Chondrocyte (in vitro differentiated cells): Measurements from ENCODE around the gene PLA2G4B. TPM values are rescaled to one million over a fixed set of nuclear protein-coding genes. Genes with fewer than 3 reads are reported as not detected.

ENCODE experiments used
- DNase-seq: peaks from one replicate; pipeline ENCODE4 v3.0.0; 2021; ENCODE audit warnings: mixed read lengths, low spot score
- H3K27ac Mint-ChIP-seq: one replicate; pipeline ENCODE4 v1.8.0; 2021; ENCODE audit warnings: mild to moderate bottlenecking, moderate library complexity, mixed read lengths; ENCODE audit not compliant: unreplicated experiment
- H3K27me3 Mint-ChIP-seq: 2 replicates; pipeline ENCODE4 v1.8.0; 2021; ENCODE audit warnings: low read depth, mixed read lengths
- H3K36me3 Mint-ChIP-seq: 2 replicates; pipeline ENCODE4 v1.8.0; 2021; ENCODE audit warnings: low read depth, mixed read lengths
- H3K4me1 Mint-ChIP-seq: 2 replicates; pipeline ENCODE4 v1.8.0; 2021; ENCODE audit warnings: low read depth, mild to moderate bottlenecking, mixed read lengths
- H3K4me3 Mint-ChIP-seq: one replicate; pipeline ENCODE4 v1.8.0; 2021; ENCODE audit warnings: mild to moderate bottlenecking, moderate library complexity, mixed read lengths; ENCODE audit not compliant: unreplicated experiment
- H3K9me3 Mint-ChIP-seq: 2 replicates; pipeline ENCODE4 v1.8.0; 2021; ENCODE audit warnings: low read depth, mixed read lengths
- CTCF ChIP-seq: fragments of 200-600 bp; sonication (generic); IDR thresholded peaks from 2 replicates; pipeline ENCODE4 v1.5.0; 2021; ENCODE audit warnings: antibody characterized with exemption, mild to moderate bottlenecking, moderate library complexity
- total RNA-seq: library from RNA; stranded (reverse); gene quantifications from 3 replicates; pipeline ENCODE4 v1.2.1, GENCODE V29; 2021

PLA2G4B gene
- total RNA-seq, 1 donor from 2014 or later: 3.4 TPM

GRCh38 chr15:41804916-41805666 lies 33.6 kb upstream of the PLA2G4B start:
- Mint-ChIP-seq H3K27me3 (no peaks in the 10 kb centered on the region), H3K4me1 (peaks cover 13% of the 10 kb centered on the region), H3K27ac (peak overlapping the region; percentile 52), H3K4me3 (no peak overlapping the region), H3K9me3 (no peaks in the 10 kb centered on the region), H3K36me3 (peaks cover 10% of the 10 kb centered on the region)
- TF ChIP-seq CTCF: no peak
- no peak for DNase-seq

GRCh38 chr15:41805711-41806110 lies 32.9 kb upstream of the PLA2G4B start:
- H3K27ac Mint-ChIP-seq: no peak overlapping the region
- H3K36me3 Mint-ChIP-seq: peaks cover 6% of the 10 kb centered on the region
- no peak for TF ChIP-seq CTCF
- peaks cover 13% of the 10 kb centered on the region for H3K4me1 Mint-ChIP-seq
- H3K4me3 Mint-ChIP-seq: no peak overlapping the region
- DNase-seq: no peak
- H3K27me3 Mint-ChIP-seq: no peaks in the 10 kb centered on the region
- H3K9me3 Mint-ChIP-seq: no peaks in the 10 kb centered on the region

DNA sequence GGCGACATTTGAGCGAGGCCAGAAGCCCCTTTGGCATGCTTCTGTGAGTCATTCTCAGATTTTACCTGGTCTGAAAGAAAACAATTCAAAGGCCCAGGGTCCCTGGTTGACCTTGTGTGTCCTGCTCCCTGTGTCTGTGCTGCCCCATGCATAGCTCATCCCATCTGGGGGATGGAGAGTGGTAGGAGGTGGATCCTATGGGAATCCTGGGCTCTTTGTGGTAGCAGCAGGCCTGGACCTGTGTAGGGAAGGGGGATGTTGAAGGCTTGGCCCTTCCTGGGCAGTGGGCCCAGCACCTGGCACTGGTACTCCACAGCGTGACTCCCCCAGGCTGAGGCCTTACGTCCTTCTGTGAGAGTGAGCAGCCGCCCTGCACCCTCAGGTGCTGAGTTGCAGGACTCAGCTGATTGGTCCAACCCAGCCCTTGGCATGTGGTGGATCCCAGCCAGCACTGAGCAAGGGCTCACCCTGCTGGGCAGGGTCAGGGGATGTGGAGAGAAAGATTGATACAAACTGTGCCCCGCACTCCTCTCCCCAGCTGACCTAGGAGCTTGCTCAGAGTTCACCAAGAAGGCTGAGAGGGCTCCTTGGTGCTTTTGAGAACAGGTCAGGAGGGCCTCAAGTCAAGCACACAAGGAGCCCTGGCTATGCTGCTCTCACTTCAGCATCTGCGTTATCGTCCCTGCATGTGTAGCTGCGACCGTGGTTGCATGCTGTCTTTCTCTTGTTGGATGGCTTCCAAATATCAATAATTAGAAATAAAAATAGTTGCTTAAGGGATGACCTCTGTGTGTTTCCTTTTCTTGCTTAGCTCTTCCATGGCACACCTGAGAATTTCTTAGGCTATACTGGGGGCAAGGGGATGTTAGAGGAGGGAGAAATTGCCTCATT lies 32.1 kb upstream of the PLA2G4B start:
- H3K9me3 Mint-ChIP-seq: no peaks in the 10 kb centered on the region
- peaks cover 2% of the 10 kb centered on the region for H3K36me3 Mint-ChIP-seq
- peaks cover 13% of the 10 kb centered on the region for H3K4me1 Mint-ChIP-seq
- H3K27ac Mint-ChIP-seq: no peak overlapping the region
- no peak overlapping the region for H3K4me3 Mint-ChIP-seq
- no peaks in the 10 kb centered on the region for H3K27me3 Mint-ChIP-seq
- no peak for DNase-seq
- TF ChIP-seq CTCF: no peak

- Mint-ChIP-seq H3K27ac (no peak overlapping the region), H3K36me3 (peaks cover 11% of the 10 kb centered on the region), H3K9me3 (no peaks in the 10 kb centered on the region), H3K4me1 (peaks cover 13% of the 10 kb centered on the region), H3K4me3 (no peak overlapping the region), H3K27me3 (no peaks in the 10 kb centered on the region)
- DNase-seq: no peak
- no peak for TF ChIP-seq CTCF
Observed at GRCh38 chr15:41809121-41809520, 29.5 kb upstream of the PLA2G4B start.

DNA sequence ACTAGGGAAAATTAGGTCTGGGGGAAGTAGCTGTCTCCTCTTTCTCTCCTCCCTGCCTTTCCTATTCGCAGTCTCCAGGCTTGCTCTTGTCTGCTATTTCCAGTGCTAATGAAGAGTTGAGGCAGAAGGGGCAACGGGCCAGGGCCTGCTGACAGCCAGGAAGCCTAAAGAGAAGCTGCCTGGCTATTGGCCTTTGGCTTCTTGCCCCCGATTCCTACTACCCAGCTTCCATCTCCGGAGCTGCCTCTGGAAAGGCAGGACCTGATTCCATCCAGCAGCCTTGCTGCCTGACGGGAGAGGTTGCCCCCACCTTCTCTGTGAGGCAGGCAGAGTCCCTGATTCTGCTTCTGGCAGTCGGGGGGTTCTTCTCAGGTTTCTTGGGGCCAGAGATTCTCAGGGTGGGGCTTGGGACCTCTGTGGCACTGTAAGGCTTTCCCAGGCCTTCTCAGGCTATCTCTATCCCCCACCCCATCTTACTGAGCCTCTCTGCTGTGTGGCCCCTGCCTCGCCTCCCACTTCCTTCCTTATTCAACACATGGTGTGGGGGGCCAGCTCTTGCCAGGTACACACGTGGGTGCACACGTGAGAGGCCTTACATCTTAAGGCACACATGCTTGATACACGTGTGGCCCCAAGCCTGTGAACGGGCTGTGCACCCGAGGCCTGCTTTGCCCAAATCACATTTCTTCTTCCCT lies 29.0 kb upstream of the PLA2G4B start:
- Mint-ChIP-seq H3K36me3 (peaks cover 15% of the 10 kb centered on the region), H3K27ac (no peak overlapping the region), H3K9me3 (no peaks in the 10 kb centered on the region), H3K4me3 (no peak overlapping the region), H3K4me1 (peaks cover 7% of the 10 kb centered on the region), H3K27me3 (no peaks in the 10 kb centered on the region)
- no peak for TF ChIP-seq CTCF
- no peak for DNase-seq
